ENCODE results near the gene MOG.

MOG gene

DNA sequence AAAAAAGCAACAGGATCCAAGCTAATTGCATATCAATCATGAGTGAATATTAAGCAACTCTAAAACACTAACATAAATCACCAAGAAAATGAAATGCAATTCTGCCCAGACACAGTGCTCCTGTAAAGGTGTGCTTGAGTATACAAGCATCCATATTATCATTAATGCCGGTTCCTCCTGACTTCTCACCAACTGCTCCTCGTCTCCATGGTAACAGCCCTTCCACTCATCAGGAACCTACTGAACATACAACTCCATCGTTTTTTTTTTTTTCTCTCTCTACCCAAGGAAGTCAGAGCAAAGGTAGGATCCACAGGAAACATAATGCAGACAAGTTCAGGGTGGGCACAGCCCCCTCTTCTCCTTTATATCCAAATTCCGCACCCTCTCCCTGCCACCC lies 36.3 kb upstream of the MOG start:
- in situ Hi-C loops (cut with MboI; ENCODE audit: low sequenced_read_pairs, unreplicated experiment) = no loop called here
- no peak for DNase-seq (ENCODE audit: low spot score)

GRCh38 chr6:29624520-29624961 lies 32.4 kb upstream of the MOG start:
- TF ChIP-seq, protein P1, sequence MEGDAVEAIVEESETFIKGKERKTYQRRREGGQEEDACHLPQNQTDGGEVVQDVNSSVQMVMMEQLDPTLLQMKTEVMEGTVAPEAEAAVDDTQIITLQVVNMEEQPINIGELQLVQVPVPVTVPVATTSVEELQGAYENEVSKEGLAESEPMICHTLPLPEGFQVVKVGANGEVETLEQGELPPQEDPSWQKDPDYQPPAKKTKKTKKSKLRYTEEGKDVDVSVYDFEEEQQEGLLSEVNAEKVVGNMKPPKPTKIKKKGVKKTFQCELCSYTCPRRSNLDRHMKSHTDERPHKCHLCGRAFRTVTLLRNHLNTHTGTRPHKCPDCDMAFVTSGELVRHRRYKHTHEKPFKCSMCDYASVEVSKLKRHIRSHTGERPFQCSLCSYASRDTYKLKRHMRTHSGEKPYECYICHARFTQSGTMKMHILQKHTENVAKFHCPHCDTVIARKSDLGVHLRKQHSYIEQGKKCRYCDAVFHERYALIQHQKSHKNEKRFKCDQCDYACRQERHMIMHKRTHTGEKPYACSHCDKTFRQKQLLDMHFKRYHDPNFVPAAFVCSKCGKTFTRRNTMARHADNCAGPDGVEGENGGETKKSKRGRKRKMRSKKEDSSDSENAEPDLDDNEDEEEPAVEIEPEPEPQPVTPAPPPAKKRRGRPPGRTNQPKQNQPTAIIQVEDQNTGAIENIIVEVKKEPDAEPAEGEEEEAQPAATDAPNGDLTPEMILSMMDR (IDR thresholded peaks at IDR 0.05; ENCODE audit: borderline replicate concordance, control extremely low read depth, extremely low read depth, insufficient read depth, missing control alignments) = no peak
- in situ Hi-C loops (cut with MboI; ENCODE audit: low sequenced_read_pairs, unreplicated experiment) = no loop called here
- DNase-seq (ENCODE audit: low spot score) = no peak

More for the DNA sequence above, 36.3 kb upstream of the MOG start:
- TF ChIP-seq, protein P1 (IDR thresholded peaks at IDR 0.05; ENCODE audit: borderline replicate concordance, control extremely low read depth, extremely low read depth, insufficient read depth, missing control alignments) = no peak

GRCh38 chr6:29625337-29625930 lies 31.5 kb upstream of the MOG start:
- DNase-seq (ENCODE audit: low spot score) = no peak
- in situ Hi-C loops (cut with MboI; ENCODE audit: low sequenced_read_pairs, unreplicated experiment) = no loop called here
- TF ChIP-seq, protein P1 (IDR thresholded peaks at IDR 0.05; ENCODE audit: borderline replicate concordance, control extremely low read depth, extremely low read depth, insufficient read depth, missing control alignments) = no peak

DNA sequence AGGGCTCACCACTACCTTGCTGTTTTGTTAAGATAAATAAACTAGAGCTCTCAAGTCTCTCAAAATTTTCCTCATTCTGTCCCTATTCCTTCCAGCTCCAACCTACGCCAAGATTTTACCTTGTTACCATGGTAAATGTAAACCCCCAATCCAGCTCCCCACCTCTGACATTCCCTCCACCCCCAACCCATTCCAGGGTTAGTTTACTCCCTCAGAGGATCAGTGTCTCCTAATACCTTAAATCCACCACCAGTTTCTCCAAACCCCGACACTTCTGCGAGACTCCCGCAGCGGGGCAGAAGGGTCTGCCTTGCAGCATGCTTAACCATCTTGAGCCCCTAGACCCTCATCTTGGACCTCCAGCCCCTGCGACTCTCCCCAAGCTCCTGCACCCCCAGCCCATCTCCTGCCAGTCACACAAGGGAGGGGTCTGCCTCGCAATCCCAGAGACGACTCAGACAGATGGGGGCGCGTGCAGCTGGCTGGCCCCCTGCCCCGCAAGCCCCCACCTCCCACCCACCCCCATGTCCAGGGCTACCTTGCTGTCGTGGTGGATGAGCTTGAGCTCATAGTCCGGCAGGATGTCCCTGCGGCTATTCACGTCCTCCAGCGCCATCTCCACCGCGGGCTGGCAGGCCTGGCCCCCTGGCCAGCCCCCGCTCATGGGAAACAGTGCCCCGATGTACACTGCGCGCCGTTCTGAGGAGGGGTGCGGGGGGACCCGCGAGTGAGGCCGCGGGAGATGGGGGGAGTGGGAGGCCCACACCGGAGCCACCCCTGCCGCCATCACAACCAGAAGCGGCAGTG lies 29.7 kb upstream of the MOG start:
- no peak for DNase-seq (ENCODE audit: low spot score)
- in situ Hi-C loops (cut with MboI; ENCODE audit: low sequenced_read_pairs, unreplicated experiment) = no loop called here
- TF ChIP-seq, protein P1 (IDR thresholded peaks at IDR 0.05; ENCODE audit: borderline replicate concordance, control extremely low read depth, extremely low read depth, insufficient read depth, missing control alignments) = no peak

DNA sequence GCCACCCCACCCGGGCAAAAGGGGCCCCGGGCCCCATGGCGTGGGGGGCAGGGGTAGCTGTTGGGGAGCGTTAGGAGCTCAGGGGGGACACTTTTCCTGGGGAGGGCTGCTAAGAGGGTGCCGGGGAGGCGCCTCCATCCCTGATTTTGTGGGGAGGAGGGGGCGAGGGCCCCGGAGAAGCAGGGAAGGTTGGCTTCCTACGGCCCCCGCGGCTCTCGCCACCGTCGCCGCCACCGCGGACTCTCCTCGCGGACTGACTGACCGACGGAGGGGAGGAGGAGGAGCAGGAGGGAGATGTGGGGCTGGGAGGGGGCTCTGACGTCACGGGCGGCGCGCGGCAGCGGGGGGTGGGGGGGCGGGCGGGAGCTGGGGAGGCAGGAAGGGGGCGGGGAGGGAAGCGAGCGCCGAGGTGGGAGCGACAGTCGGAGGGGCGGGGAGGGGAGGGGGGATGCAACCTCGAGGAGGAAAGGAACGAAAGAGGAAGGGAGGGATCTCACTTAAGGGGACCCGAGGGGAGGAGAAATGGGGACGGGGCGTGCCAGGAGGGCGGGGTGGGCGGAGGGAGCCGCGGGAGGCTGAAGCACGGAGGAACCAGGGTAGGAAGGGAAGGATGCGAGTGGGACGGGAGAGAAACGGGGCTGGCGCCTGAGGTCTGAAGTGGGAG lies 29.0 kb upstream of the MOG start:
- DNase-seq (ENCODE audit: low spot score) = peak; percentile 80
- in situ Hi-C loops (cut with MboI; ENCODE audit: low sequenced_read_pairs, unreplicated experiment) = no loop called here
- TF ChIP-seq, protein P1 (IDR thresholded peaks at IDR 0.05; ENCODE audit: borderline replicate concordance, control extremely low read depth, extremely low read depth, insufficient read depth, missing control alignments) = no peak

GRCh38 chr6:29628419-29629281 lies 28.2 kb upstream of the MOG start:
- in situ Hi-C loops (cut with MboI; ENCODE audit: low sequenced_read_pairs, unreplicated experiment) = no loop called here
- DNase-seq (ENCODE audit: low spot score) = peak; percentile 84
- TF ChIP-seq, protein P1 (IDR thresholded peaks at IDR 0.05; ENCODE audit: borderline replicate concordance, control extremely low read depth, extremely low read depth, insufficient read depth, missing control alignments) = peak; percentile 82

All from GM13976 (cell line).